HG03095 (cell line): ENCODE results near the gene LLGL2.
"Not testable (repeated sequence)": the region's sequence is repeated elsewhere in the genome, so short reads cannot be mapped to it uniquely, and the experiment has no call there.

Experiments used
- ATAC-seq: cut with Tn5 transposase; IDR thresholded peaks from one replicate; pipeline ENCODE4 v1.9.1; 2021; ENCODE audit warnings: moderate library complexity; ENCODE audit not compliant: unreplicated experiment

LLGL2 gene

GRCh38 chr17:75566834-75567233, 41.3 kb downstream of the LLGL2 start:
- no peak for ATAC-seq

- no peak for ATAC-seq
Observed at GRCh38 chr17:75568412-75569255, 43.1 kb downstream of the LLGL2 start.

GRCh38 chr17:75570034-75570676, 44.7 kb downstream of the LLGL2 start:
- no peak for ATAC-seq

GRCh38 chr17:75570772-75571171, 45.3 kb downstream of the LLGL2 start:
- ATAC-seq = no peak

- ATAC-seq = peak; percentile 71
Observed at GRCh38 chr17:75571197-75571884, 45.8 kb downstream of the LLGL2 start.

GRCh38 chr17:75571885-75572215, 46.4 kb downstream of the LLGL2 start:
- no peak for ATAC-seq

GRCh38 chr17:75572713-75573539, 47.4 kb downstream of the LLGL2 start:
- no peak for ATAC-seq

GRCh38 chr17:75573540-75573957, 48.1 kb downstream of the LLGL2 start:
- ATAC-seq = no peak

GRCh38 chr17:75573994-75574393, 48.5 kb downstream of the LLGL2 start:
- ATAC-seq = no peak

GRCh38 chr17:75574404-75575036, 49.0 kb downstream of the LLGL2 start:
- ATAC-seq = no peak

GRCh38 chr17:75575197-75575596, 49.7 kb downstream of the LLGL2 start:
- ATAC-seq = no peak

- no peak for ATAC-seq
Observed at GRCh38 chr17:75575728-75576127, 50.2 kb downstream of the LLGL2 start.

GRCh38 chr17:75576661-75577060, 51.2 kb downstream of the LLGL2 start:
- no peak for ATAC-seq

- ATAC-seq = not testable (repeated sequence)
Observed at GRCh38 chr17:75581121-75581725, 55.7 kb downstream of the LLGL2 start.

GRCh38 chr17:75583197-75583596, 57.7 kb downstream of the LLGL2 start:
- not testable (repeated sequence) for ATAC-seq

GRCh38 chr17:75584849-75585175, 59.3 kb downstream of the LLGL2 start:
- ATAC-seq = no peak

- ATAC-seq = no peak
Observed at GRCh38 chr17:75587675-75588595, 62.4 kb downstream of the LLGL2 start, which contains the start of gene MYO15B. MYO15B (plus strand) TSS chr17:75587800; CDS start chr17:75588058, 258 bp downstream.

- peak; percentile 20 for ATAC-seq
Observed at GRCh38 chr17:75588596-75589011, 63.1 kb downstream of the LLGL2 start.
